Measurements from ENCODE around the gene UBXN6.

The UBXN6 gene

GRCh38 chr19:4493104-4493928 is 35.7 kb upstream of the UBXN6 start:
- DNase-seq = no peak

GRCh38 chr19:4492337-4493103 is 34.9 kb upstream of the UBXN6 start:
- DNase-seq = no peak

GRCh38 chr19:4491446-4491845 is 33.9 kb upstream of the UBXN6 start:
- no peak for DNase-seq

DNA sequence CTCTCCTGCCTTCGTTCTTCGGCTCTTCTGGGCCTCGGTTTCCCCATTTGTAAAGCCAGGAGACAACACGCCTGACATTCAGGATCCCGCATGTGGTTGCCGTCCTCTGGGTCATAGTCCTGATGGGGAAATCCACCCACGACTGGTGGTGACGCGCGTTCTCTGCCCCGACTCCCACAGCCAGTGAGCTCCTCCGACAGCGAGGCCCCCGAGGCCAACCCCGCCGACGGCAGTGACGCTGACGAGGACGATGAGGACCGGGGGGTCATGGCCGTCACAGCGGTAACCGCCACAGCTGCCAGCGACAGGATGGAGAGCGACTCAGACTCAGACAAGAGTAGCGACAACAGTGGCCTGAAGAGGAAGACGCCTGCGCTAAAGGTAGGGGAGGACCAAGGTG is 30.9 kb upstream of the UBXN6 start:
- no peak for DNase-seq

DNA sequence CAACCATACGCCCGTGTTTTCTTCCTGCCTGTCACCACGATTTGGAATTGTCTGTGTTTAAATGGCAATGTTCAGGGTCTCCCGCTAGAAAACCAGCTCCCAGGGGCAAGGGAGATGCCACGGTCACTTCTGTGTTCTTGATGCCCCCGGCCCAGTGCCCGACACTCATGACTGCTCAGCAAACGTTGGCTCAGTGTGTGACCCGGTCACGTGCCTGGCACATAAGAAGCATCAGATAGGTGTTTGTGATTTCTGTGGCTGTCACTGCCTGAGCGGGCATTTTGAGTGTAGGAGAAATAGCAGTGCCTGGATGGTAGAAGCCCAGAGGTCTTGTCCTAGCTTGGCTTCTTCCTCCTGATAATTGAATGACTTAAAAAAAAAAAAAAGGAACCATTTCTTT is 30.0 kb upstream of the UBXN6 start:
- DNase-seq = no peak

DNA sequence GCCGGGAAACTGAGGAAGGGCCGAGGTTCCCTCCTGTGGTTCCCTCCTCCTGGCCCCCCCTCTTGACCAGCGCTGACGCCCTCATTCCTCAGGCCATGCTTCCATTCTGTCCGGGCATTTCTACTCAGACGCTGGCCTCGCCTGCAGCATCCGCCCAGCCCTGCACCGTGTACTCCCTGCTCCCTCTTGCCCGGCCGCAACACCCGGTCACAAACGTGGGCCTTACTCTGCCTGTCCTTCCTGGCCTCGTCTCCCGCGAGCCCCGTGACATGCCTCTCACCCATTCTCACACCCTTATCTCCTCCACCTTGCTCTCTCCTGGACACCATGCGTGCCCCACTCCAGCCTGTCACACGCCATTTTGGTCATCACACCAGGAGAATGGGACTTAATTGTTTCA is 25.8 kb upstream of the UBXN6 start:
- no peak for DNase-seq

DNA sequence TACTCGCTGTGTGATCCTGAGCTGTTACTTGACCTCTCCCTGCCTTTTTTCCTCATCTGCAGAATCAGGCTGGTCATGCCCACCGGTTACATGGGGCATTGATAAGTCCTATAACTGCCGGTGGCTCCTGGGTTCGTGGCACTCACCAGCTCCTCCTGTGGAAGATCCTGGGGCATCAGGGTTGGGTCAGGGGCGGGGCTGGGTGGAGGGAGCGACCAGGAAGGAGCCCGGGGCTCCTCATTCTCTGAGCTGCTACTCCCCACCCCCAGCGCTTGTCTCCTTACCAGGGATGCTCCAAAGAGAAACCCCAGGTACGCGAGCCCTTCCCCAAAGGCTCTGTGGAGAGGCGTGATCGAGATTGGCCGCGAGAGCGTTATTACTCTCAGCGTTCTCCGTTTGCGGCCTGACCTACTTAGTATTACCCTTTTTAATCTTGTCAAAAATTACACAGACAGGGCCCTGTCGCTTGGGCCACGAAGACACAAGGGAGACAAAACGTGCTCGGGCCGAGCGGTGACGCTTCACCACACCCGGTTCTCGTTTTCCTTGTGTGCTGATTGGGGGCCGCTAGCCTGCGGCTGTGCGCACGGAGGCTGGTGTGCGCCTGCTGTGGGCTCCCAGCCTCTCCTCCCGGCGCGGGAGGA is 25.2 kb upstream of the UBXN6 start:
- no peak for DNase-seq

DNA sequence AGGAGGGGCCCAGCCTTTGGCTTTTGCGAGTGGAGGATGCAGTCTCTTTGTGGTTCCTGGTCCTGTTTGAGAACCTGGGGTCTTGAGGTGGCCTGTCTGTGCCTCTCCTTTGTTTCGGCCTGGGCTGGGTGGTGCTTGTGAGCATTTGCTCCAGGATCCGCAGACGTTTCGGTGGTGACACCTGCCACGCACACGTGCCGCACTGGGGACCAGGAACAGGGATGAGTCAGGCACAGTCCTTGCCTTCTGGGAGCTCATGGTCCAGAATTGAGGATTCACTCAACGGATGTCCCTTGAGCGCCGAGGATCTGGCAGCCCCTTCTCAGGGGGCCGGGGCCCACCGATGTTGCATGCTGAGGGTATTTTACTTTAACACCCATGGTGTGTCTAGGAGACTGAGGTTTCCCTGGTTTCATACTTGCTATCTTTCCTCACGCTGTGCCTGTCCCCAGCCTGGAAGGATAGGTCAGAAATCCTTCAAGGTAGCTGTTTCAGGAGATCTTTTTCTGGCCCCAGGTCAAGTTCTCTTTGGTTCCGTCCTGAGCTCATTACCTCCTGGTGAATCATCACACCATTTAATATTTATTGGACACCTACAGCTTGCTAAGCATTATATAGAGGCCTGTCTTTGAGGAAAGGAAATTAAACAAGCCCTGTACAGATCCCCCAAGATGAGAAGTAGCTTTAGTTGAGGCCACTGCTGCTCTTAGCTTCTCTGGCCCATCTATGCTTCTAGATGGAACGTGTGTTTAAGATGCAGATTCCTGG is 19.6 kb upstream of the UBXN6 start:
- no peak for DNase-seq

- DNase-seq = no peak
Observed at GRCh38 chr19:4474514-4475022, 17.0 kb upstream of the UBXN6 start.

GRCh38 chr19:4473763-4474513 is 16.3 kb upstream of the UBXN6 start:
- no peak for DNase-seq

DNA sequence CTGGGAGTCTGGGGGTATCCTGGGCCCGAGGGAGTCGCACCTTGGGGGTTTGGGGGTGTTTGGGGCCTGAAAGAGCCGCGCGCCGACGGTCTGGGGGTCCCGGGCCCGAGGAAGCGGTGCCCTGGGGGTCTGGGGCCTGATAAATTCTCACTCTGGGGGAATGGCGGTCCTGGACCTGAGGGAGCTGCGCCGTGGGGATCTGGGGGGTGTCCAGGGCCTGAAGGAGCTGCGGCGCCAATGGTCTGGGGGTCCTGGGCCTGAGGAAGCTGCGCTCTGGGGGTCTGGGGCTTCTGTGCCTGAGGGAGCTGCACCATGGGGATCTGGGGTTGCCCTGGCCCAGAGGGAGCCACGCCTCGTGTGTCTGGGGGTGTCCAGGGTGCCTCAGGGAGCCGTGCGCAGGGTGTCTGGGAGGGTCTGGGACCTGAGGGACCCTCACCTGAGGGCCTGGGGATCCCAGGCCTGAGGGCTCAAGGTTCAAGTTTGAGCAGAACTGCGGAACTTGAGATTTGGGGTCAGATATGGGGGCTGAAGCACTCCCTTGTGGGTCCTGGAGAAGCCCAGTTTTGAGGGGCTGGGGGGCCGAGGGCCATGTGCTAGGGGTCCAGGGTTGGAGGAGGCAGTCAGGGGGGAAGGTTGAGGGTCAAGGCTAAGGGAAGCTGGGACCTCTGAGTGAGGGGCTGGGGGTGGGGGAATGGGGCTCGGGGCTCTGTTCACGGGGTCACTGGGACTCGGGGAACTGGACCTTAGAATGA is 15.6 kb upstream of the UBXN6 start:
- DNase-seq = no peak

- no peak for DNase-seq
Observed at GRCh38 chr19:4472174-4472974, 14.8 kb upstream of the UBXN6 start, which contains the start of gene HDGFL2. TSS of gene HDGFL2 (plus strand) at chr19:4472297. CDS start at chr19:4472351, 54 bp downstream.

GRCh38 chr19:4471403-4472173 is 14.0 kb upstream of the UBXN6 start:
- peak; percentile 98 for DNase-seq

DNA sequence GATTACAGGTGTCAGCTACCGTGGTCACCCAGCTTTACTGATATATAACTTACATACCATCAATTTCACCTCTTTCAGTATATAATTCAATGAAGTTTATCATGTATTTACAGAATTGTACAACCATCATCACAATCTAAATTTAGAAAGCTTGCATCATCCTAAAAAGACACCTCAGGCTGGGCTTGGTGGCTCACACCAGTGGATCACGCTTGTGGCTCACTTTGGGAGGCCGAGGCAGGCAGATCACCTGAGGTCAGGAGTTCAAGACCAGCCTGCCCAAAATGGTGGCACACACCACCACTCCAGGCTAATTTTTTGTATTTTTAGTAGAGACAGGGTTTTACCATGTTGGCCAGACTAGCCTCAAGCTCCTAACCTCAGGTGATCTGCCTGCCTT is 10.2 kb upstream of the UBXN6 start:
- DNase-seq = no peak

- DNase-seq = no peak
Observed at GRCh38 chr19:4464815-4465581, 7.4 kb upstream of the UBXN6 start.

- DNase-seq = peak; percentile 54
Observed at GRCh38 chr19:4456843-4457653, 546 bp downstream of the UBXN6 start.

DNA sequence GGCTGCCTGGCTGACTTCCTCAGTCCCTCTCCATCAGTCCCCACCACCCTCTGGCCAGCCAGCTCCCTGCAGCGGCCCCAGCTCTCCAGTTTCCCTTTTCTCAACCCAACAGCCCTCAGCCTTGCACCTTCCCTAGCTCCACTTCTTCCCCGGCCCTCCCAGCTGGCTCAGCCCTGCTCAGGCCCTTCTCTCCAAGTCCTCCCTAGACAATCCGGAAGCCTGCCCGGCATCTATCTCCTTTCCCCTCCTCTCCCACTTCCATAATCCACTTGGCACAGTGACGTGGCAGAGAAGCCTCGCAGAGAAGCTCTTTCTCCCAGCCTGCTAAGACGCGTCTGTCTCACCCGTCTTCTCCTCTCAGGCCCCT is 1.1 kb downstream of the UBXN6 start:
- DNase-seq = no peak

Data from stimulated activated naive CD4-positive, alpha-beta T cell treated with Interleukin-2 at 50 U/mL for 16 hours (primary cell).